Superior temporal gyrus (tissue), 1 donor: ENCODE measurements around the gene ARAP1.

Experiments
- DNase-seq: peaks from one replicate; pipeline ENCODE4 v3.0.0-alpha.2; 2016; ENCODE audit errors: extremely low spot score

The ARAP1 gene

DNA sequence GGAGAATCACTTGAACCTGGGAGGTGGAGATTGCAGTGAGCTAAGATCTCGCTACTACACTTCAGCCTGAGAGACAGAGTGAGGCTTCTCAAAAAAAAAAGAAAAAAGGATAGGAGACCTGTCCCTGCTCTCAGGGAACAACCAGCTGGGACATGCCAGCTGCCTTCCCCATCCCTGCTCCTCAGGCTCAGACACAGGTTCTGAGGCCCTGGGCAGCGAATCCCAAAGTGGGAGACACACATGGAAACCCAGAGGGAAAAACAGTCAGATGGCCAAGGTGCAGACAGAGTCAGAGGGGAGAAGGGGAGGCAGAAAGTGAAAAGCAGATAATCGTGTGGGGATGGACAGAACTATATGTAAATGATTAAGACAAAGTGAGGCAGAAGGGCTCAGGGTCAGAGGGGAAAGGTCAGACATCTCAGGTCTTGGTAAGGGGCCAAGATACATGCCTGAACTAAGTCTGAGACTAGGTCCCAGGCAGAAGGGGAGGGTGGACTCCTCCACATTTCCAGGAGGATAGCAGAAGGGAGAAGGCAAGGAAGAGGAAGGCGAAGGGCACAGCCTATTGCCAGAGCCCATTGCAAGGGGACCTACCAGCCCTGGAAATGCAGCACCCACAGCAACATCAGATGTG lies 27.4 kb upstream of the ARAP1 start:
- no peak for DNase-seq

DNA sequence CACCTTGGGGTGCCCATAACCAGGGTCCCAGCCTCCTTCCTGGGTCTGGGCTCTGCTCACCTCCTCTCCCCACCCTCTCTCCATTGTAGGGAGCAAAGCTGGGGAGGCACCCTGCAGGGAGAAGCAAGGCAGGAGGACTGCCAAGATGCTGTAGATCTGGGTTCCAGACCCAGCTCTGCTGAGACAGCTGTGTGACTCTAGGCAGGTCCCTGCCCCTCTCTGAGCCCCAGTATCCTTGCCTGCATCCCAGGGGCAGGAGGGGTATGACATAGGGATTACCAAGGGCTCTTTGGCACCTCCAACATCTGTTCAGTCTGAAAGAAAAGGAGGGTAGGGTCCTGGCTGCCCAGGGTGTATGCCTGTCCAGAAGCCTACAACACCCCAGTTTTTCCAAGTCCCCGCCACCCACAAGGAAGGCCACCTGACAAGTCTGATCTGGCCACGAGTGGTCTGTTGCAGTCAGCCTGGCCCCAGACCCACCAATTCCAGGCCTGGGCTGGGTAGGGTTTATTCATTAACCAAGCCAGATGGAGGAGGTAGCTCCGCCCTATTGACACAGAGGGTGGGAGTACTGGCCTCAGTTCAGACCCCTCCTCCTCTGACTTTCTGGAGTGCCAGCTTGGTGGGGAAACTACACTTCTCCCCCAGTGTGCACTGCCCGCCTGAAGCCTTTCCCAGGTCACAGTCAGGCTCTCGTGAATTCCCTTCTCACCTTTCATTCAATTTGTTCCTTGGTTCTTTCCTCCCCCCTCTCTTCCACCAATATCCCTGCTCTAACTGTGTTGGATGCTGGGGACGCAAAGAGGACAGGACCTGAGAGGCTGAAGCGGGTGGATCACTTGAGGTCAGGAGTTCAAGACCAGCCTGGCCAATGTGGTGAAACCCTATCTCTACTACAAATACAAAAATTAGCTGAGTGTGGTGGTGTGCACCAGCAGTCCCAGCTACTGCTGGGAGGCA lies 26.6 kb upstream of the ARAP1 start:
- DNase-seq, result no peak

DNA sequence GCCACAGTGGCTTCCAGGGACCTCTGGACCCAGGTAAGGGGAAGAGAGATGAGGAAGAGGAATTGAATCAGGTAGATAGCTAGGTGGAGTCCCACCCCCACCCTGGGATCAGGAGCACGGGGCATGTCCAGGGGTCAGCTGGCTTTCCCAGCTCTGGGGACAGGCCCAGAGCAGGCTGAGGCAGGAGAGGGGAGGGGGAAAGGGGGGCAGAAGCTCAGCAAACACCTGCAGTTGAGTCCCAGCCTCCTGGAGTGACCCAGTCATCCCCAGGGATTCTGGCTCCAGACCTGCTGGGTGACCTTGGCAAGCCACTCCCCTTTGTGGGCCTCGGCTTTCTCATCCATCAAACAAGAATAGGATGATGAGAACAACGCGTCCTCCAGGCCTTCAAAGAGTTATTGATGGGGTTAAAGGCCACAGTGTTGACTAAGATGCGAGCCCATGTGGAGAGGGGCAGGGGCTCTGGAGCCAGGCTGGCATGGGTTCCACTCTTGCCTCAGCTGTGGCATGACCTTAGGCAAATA lies 25.6 kb upstream of the ARAP1 start:
- peak; percentile 48 for DNase-seq

DNA sequence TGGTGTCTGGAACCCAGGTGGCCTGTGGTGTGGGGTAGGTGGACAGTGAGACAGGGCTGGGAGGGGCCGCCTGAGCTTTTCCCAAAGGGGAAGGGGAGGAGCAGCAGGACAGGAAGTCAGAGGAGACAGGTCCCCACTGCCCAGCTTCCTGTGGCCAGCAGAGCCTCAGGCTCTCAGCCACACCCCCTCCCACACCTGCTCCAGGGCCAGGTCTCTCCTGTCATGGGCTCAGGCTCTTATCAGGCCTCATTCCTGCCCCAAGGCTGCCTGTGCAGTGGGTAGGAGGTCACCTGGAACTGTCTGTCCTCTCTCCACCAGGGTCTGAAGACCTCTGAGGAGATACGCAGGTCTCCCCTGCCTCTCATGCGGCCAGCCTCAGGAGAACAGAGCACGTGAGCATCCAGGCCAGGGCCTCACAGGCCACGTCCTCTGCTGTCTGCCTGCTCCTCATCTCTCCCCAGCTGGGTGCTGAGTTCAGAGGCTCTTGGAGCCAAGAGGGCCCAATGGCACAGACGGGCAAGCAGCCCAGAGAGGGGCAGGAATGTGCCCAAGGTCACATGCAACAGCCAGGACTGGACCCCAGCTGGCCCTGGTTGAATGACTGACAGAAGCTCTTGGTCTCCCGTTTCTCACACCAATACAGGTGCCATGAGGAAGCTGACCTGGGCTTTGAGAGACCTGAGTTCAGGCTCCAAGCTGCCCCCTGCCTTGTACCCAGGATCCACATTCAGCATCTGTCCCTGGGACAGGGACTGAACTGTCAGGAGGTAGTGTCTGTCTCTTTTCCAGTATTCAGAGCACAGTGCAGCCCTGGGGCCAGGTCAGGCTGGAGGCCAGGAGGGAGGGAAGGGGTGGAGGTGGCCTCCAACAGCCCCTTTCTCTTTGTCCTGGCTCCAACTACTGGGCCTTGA lies 24.9 kb upstream of the ARAP1 start:
- DNase-seq, result peak; percentile 88

DNA sequence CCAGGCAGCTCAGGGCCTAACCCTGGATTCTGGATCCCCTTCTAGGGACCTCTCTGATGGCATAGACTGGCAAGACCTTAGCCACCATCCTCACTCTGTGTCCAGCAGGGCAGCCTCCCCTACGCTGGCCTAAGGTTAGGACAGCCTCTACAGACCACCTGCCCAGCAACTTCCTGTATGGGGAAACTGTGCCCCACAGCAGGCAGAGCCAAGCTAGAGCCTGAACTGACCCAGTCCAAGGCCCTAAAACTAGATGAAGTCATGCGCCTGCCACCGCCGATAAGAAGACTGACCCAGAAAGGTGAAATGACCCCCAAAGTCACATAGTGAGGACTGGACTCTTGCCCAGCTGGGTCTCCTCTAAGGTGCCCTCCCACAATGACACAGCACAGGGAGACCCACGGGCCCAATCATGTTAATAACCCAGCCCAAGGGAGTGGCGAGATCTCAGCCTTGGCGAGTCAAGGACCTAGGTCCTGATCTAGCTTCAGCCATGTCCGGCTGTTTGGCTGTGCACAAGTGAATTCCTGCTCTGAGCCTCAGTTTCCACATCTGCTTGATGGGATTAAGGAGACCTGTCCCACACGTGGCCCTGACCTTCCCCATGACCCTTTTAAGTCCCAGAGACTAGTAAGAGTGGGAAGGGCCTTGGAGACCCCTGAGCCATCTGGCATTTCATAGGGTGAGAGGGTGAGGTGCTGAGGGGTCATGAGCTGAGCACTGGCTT lies 24.1 kb upstream of the ARAP1 start:
- no peak for DNase-seq

DNA sequence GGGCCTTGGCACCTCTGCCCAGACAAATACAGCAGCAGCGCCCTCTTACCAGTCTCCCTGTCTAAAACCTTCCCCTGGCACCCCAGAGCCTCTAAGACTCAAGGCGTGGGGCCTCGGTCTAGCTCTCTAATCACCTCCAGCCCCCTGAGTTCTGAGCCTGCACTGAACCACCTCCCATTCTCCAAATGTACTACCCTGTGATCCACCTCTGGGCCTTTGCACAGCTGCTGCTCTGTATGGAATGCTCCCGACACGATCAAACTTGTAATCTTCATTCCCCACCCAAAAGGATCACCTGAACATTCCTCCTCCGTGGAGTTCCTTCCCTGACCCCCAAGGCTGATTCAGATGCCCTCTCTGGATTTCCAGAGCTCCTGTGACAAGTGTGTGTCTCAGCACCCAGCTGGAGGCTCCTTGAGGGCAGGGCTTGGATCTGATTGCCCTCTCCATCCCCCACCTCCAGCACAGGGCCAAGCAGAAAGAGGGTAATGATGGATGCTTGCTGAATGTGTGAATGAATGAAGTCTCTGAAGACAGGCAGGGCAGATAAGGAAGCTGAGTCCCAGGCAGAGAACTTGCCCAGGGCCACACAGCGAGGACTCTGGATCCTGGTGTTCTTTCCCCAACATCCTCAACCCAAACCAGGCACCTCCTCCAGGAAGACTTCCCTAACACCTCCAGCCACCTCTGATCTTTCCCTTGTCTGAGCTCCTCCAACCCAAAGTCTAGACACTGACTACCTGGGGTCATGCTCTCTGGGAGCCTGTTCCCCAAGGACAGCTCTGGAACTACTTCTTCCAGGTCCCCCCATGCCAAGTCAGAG lies 23.3 kb upstream of the ARAP1 start:
- DNase-seq, result no peak

DNA sequence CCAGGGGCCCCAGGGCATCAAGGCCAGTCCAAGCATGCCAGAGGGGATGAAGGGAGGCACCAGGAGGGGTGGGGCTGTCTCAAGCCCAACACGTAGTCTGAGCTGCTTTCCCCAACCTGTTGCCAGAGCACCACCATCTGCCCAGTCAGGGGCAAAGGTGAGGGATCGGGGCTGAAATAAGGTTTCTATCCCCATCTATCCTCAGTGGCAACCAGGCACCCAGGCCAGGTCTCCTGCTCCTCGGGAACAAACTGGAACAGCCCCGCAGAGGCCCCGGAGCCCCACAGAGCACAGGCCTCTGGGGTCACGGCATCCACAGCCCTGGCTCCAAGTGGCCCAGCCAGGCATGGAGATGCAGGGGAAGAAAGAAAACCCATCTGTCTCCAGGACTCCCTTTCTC lies 22.3 kb upstream of the ARAP1 start:
- no peak for DNase-seq

DNA sequence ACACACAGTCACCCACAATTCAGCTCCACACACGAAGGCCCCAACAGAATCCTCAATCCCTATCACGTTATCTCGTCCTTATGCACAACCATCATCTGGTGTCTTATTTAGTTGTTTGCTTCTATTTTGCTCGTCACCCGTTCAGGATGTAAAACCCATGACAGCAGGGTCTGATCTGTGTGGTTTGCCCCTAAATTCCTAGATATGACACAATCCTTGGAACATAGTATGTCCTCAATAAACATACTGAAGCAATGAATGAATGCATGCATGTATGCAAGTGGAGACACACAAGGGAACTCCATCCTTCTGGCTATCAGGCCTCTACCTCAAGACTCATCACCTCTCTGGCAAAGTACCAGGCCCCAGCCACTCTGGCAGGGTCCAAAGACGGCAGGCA lies 21.5 kb upstream of the ARAP1 start:
- no peak for DNase-seq

DNA sequence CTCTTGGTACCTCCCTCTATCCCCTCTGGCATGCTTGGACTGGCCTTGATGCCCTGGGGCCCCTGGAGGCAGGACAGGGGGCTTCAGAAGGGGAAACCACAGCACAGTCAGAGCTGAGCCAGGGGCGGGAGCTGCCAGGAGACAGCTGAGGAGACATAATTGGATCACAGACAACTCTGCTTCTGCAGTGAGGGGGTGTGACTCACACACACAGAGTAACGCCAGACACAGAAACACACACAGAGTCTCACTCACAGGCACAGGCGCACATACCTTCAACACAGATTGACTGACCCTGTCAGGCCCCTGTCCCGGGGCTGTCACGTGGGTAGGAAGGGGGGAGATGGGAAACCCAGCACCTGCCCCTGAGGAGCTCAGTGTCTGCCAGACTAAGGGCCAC lies 21.1 kb upstream of the ARAP1 start:
- DNase-seq, result peak; percentile 76

DNA sequence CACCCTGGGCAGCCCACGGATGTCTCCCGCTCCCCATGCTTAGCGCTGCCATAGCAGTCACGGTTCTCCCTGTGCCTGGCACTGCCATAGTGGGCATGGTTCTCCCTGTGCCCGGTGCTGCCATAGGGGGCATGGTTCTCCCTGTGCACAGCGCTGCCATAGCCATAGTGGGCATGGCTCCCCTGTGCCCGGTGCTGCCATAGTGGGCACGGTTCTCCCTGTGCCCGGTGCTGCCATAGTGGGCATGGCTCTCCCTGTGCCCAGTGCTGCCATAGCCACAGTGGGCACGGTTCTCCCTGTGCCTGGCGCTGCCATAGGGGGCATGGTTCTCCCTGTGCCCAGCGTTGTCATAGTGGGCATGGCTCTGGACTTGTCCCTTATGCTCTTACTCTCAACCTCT lies 19.9 kb upstream of the ARAP1 start:
- no peak for DNase-seq

DNA sequence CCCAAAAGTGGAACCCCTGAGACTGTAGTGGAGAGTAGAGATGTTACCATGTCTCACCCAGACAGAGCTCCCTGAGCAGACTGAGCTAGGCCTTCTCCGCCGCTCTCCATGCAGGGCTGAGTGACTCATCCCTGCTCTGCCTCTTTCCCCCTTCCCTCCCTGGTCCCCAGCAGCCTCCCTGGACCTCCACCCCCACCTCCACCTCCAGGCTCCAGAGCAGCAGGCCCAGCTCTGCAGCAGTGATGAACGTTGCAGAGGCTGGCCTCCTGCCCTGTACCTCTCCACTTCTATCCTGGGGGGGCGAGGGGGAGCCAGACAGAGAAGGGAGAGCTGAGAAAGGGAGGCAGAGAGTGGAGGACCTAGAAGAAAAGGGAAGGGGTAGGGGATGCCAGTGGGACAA lies 19.3 kb upstream of the ARAP1 start:
- DNase-seq, result no peak

DNA sequence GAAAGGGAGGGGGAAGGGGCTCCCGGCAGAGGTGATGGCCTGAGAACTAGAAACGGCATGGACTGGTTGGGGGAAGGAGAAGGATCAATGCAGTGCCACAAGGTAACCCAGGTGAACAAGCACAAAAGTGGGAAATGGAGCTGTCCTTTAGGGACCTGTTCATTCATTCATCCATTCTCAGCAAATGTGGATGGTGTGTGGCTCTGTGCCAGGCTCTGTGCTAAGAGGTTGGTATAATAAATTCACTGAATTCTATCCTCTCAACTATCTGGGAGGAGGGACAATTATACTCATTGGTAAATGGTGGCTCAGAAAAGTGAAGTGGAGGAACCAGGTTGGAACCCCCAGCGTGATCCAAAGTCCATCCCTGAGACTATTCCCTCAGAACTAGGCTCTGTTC lies 18.6 kb upstream of the ARAP1 start:
- no peak for DNase-seq

DNA sequence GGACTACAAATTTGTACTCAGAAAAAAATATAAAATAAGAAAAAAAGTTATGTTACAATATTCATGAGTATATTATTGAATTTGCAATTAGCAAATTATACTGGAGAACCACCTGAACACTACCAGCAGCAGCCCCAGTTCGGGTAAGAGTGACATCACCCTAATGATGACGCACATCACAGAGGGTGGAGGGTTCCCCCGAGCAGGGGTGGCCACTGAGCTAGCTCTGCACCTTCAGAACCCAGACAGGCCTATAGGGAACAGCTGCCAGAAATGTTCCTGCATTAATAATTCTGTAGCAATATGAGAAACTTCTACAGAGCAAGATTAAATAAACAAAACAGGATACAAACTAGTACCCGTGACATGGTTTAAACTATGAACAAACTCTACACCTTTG lies 17.5 kb upstream of the ARAP1 start:
- DNase-seq, result no peak

DNA sequence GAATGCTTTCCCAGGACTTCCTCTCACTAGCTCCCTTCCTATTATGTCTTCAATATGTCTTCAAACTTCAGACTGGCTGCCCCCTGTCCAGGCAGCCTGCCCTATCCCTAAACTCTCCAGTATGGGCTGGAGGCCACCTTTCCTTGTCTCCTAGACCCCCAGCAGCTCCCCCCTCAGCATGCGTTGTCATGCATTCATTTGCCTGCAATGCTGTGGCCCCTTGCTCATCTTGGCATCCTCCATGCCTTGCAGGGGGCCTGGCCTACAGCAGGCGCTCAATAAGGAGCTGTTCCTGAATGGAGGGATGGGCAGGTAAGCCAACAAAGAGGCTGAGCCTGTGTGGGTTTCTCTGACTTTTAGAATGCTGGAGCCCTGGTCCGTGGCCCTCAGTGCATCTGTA lies 16.4 kb upstream of the ARAP1 start:
- DNase-seq, result no peak

DNA sequence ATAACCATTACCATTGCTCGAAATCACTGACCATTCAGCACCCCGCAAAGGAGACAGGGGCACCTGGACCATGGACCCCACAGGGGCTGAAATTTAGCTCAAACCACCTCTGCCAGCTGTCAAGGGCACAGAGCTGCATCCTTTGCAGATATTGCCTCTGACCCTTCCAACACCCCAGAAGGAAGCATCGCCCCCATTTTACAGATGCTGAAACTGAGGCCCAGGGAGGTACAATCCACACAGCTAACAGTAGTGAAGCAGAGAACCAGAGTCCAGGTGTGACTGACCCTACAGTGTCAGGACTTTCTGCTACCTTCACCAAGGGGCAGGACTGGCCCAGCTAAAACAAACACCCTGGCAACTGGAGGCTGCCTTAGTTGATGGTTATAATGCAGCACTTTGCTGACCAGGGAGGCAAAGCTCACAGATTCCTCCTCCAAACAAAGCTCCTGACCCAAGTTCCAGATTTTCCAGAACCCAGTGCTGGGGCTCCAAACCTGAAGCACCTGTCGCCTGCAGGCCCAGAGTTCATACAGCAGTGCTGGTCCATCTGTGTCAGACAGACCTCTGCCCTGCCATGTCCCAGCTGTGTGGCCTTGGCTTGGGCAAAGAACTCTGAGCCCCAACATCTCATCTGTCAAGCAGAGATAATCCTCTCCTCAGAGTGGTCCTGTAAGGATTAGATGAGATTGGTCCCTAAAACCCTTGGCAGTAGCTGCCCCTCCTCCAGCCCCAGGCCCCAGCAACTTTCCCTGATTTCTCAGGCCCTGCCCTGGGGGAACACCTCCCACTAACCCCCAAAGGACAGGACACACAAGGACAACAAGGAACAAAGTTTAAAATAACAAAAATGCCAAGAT lies 15.2 kb upstream of the ARAP1 start:
- DNase-seq, result no peak

DNA sequence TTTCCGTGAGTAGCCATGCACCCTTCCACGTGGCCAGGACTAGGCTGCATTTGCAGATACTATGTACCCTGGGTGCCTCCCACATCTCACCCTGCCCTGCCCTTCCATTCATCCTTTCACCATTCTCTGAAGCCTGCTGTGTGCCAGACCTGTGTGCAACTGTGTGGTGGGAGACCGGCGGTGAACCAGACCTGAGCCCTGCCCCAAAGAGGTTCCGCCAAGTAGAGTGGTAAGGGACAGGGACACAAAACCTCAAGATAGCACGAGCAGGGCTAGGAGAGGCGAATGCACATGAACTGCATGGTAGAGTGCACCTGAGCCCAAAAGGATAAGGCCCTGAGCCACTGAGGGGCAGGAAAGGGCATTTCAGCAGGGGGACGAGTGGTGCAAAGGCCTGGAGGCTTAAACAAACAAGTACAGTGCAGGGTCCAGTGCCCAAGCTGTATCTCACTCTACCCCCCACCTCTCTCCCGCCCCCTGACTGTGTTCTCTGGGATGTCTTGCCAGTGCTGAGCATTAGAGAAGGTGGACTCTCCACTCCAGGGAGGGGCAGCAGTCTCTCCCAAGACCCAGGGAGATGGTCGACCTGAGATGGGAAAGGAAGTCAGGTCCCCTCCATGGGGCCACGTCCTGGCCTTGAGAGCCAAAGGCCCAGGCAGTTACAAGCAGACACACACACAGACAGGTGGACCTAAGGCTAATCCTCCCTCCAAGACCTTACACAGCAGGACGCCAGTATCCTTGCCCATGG lies 14.1 kb upstream of the ARAP1 start:
- no peak for DNase-seq

DNA sequence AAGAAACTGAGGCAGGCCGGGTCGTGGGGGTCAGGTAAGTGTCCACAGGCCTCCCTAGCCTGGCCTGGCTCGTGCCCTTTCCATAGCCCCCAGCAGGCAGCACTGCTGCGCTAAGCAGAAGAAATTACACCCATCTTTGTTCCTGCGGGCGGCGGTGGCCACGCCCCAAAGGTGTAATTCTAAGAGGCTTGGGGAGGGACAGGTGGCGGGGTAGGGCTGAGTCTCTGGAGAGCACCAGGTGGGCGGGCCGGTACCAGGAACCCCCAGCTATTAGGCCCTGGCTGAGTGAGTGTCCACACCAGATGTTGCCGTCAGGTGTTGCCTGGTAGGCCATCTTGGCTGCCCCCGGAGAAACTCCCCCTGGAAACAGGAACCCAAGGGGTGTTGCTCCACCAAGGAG lies 12.3 kb upstream of the ARAP1 start:
- DNase-seq, result no peak

DNA sequence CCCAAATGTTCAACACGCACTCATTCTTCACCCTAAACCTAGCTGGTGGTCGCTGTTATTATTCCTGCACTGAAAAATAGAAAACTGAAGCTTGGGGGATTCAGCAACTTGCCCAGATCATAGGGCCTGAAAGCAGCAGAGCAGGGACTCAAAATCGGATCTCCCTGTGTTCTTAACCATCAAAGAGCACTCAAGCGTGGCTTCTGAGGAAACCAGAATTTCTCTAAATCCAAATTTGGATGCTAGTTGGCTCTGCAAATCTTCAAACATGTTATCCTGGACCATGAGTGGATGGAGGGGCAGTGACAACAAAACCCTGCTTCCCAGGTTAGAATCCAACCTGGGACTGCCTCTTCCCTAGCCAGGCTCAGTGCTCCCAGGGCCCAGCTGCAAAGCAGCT lies 11.6 kb upstream of the ARAP1 start:
- no peak for DNase-seq
